SK-N-SH (cell line): ENCODE results near the gene PTPN4. TPM values are rescaled to one million over a fixed set of nuclear protein-coding genes. Genes with fewer than 3 reads are reported as not detected.

Experiments used
- CTCF ChIA-PET: fragments of 300-600, 350-600 bp; formaldehyde crosslinking; extraction: SDS; loops from one replicate; lab custom pipeline; 2021; lab: Yijun Ruan, JAX
- POLR2A ChIA-PET: fragments of 350-600 bp; sonication (Branson Sonifier 250); formaldehyde crosslinking; extraction: SDS; loops from one replicate; lab custom pipeline; 2020; ENCODE audit warnings: antibody characterized with exemption, inconsistent platforms; lab: Yijun Ruan, JAX
- DNase-seq: peaks from one replicate; pipeline ENCODE4 v3.0.0; 2012
- H2AFZ ChIP-seq: fragments of 200-600 bp; sonication (generic); 2 replicates; pipeline ENCODE4 v1.8.1; 2016; ENCODE audit warnings: antibody characterized with exemption, mild to moderate bottlenecking, low read depth
- H3F3A ChIP-seq: fragments of 200-600 bp; sonication (generic); replicated peaks from 2 replicates; pipeline ENCODE3; 2016; ENCODE audit warnings: antibody characterized with exemption, mild to moderate bottlenecking; ENCODE audit not compliant: insufficient read depth
- H3K27ac ChIP-seq, 2 experiments: fragments of 200-500 bp in 1 of 2; fragments of 200-600 bp in 1 of 2; sonication (Bioruptor generic) in 1 of 2; sonication (generic), shearing (Covaris generic) in 1 of 2; 2 replicates each; pipeline versions ENCODE4 v1.5.1 to v1.6.1; 2014 to 2016; ENCODE audit warnings: low read depth in 2 of 2, inconsistent platforms in 1 of 2, low read length in 1 of 2, mild to moderate bottlenecking in 1 of 2, mixed read lengths in 1 of 2
- H3K27me3 ChIP-seq: fragments of 200-600 bp; sonication (generic), shearing (Covaris generic); 2 replicates; pipeline ENCODE4 v1.6.1; 2016; ENCODE audit warnings: mixed run types; ENCODE audit not compliant: insufficient read depth
- H3K36me3 ChIP-seq, 2 experiments: fragments of 200-500 bp in 1 of 2; fragments of 200-600 bp in 1 of 2; sonication (Bioruptor generic) in 1 of 2; sonication (generic) in 1 of 2; replicated peaks in 1 of 2; 2 replicates each; pipeline versions ENCODE3 to v1.5.1; 2014 to 2016; ENCODE audit warnings: low read length in 1 of 2, mild to moderate bottlenecking in 1 of 2; ENCODE audit not compliant: insufficient read depth in 2 of 2, control insufficient read depth in 1 of 2
- H3K4me1 ChIP-seq, 2 experiments: fragments of 200-500 bp in 1 of 2; fragments of 200-600 bp in 1 of 2; sonication (Bioruptor generic) in 1 of 2; sonication (generic), shearing (Covaris generic) in 1 of 2; 2 replicates each; pipeline versions ENCODE4 v1.5.1 to v1.6.1; 2014 to 2016; ENCODE audit warnings: low read depth in 1 of 2, low read length in 1 of 2, mixed run types in 1 of 2; ENCODE audit not compliant: insufficient read depth in 2 of 2, control insufficient read depth in 1 of 2
- H3K4me2 ChIP-seq: fragments of 200-600 bp; sonication (generic), shearing (Covaris generic); 2 replicates; pipeline ENCODE4 v1.6.1; 2017; ENCODE audit warnings: mixed run types
- H3K4me3 ChIP-seq, 2 experiments: fragments of 200-500 bp in 1 of 2; fragments of 200-600 bp in 1 of 2; sonication (Bioruptor generic) in 1 of 2; sonication (generic), shearing (Covaris generic) in 1 of 2; 2 replicates each; pipeline versions ENCODE4 v1.5.1 to v1.8.1; 2014 to 2016; ENCODE audit warnings: low read depth in 2 of 2, inconsistent platforms in 1 of 2, low read length in 1 of 2, mild to moderate bottlenecking in 1 of 2, mixed read lengths in 1 of 2, moderate library complexity in 1 of 2
- H3K79me2 ChIP-seq: fragments of 200-600 bp; sonication (generic); 2 replicates; pipeline ENCODE4 v1.8.1; 2017; ENCODE audit warnings: mild to moderate bottlenecking; ENCODE audit not compliant: insufficient read depth
- H3K9ac ChIP-seq: fragments of 200-600 bp; sonication (generic); 2 replicates; pipeline ENCODE4 v1.6.1; 2017; ENCODE audit warnings: mixed run types
- H3K9me2 ChIP-seq: fragments of 200-600 bp; sonication (generic); 2 replicates; pipeline ENCODE4 v1.6.1; 2017; ENCODE audit warnings: mixed run types
- H3K9me3 ChIP-seq: fragments of 200-600 bp; sonication (generic); 2 replicates; pipeline ENCODE4 v1.6.1; 2017; ENCODE audit warnings: mixed run types, mild to moderate bottlenecking, moderate library complexity
- H4K20me1 ChIP-seq: fragments of 200-600 bp; sonication (generic); 2 replicates; pipeline ENCODE4 v1.6.1; 2017; ENCODE audit warnings: mild to moderate bottlenecking, mixed run types; ENCODE audit not compliant: insufficient read depth
- CHD2 ChIP-seq: fragments of 150-350 bp; IDR thresholded peaks from 2 replicates; pipeline ENCODE4 v1.6.1; 2018; ENCODE audit warnings: low read length; ENCODE audit not compliant: partially characterized antibody
- FOSL2 ChIP-seq: IDR thresholded peaks from 2 replicates; pipeline ENCODE4 v1.4.0; 2012; ENCODE audit warnings: low read depth, mild to moderate bottlenecking, moderate library complexity, borderline replicate concordance
- GATA2 ChIP-seq: sonication (generic); formaldehyde crosslinking; IDR thresholded peaks from 2 replicates; pipeline ENCODE4 v1.5.0; 2020; ENCODE audit warnings: mild to moderate bottlenecking, missing genetic modification reagents
- MAX ChIP-seq: IDR thresholded peaks from 2 replicates; pipeline ENCODE4 v1.4.0; 2012; ENCODE audit warnings: low read depth
- PBX3 ChIP-seq: IDR thresholded peaks from 2 replicates; pipeline ENCODE4; 2012
- RCOR1 ChIP-seq: fragments of 150-350 bp; IDR thresholded peaks from 2 replicates; pipeline ENCODE4 v1.6.1; 2017; ENCODE audit warnings: antibody characterized with exemption, low read length
- REST ChIP-seq: IDR thresholded peaks from 2 replicates; pipeline ENCODE4 v1.6.1; 2012; ENCODE audit warnings: mild to moderate bottlenecking, low read depth, low read length, moderate library complexity
- SMC3 ChIP-seq: IDR thresholded peaks from 2 replicates; pipeline ENCODE4 v1.6.1; 2012; ENCODE audit warnings: low read depth, low read length, improper control_type of control experiment
- USF2 ChIP-seq: fragments of 150-350 bp; IDR thresholded peaks from 2 replicates; pipeline ENCODE4 v1.6.1; 2017; ENCODE audit warnings: antibody characterized with exemption, low read length, low read depth, borderline replicate concordance
- WGBS: methylation state at CpG from one replicate; pipeline ENCODE4 v1.1.6; 2017; ENCODE audit warnings: low lambda C conversion rate; 5-methylcytosine and 5-hydroxymethylcytosine counted together
- polyA plus RNA-seq, 3 experiments: library from polyadenylated mRNA; depleted of rRNA; stranded (reverse); fragments of >200 nt; gene quantifications; 2 replicates each; pipeline ENCODE4 v1.2.3, GENCODE V29; 2012

PTPN4 gene
- polyA plus RNA-seq, 1 of the 3 experiments (the other 2 are of a cell fraction) = 6.2 TPM

- TF ChIP-seq FOSL2 (peak; percentile 64), MAX (no peak)
Measured at GRCh38 chr2:119756837-119757236, 2.9 kb upstream of the PTPN4 start (continued).

- H2AFZ ChIP-seq = peak overlapping the region; percentile 95
- no peaks in the 10 kb centered on the region for H3K36me3 ChIP-seq
- no peaks in the 10 kb centered on the region for H3K9me3 ChIP-seq
- no peak for DNase-seq
- WGBS = 52% methylated on average over 13 of the region's 13 CpGs
- POLR2A ChIA-PET = interaction anchor here (0.5 to 0.7 kb wide), 2 partner anchors 182 to 254 kb away, joined by 3 read pairs; partner anchors contain the start of gene EPB41L5
- peaks cover 6% of the 10 kb centered on the region in 2 experiments; a peak in 3 of 4 replicates for H3K4me1 ChIP-seq
- peak overlapping the region; percentile 82 to 91 for H3K27ac ChIP-seq
- H3K79me2 ChIP-seq = peaks cover 38% of the 10 kb centered on the region
- H4K20me1 ChIP-seq = peaks cover 7% of the 10 kb centered on the region; the same call in 1 of the 2 replicates
- TF ChIP-seq REST = no peak
- no peak for TF ChIP-seq PBX3
- TF ChIP-seq USF2 = no peak
- no peak for TF ChIP-seq CHD2
- TF ChIP-seq GATA2 (CRISPR knock-in tag) = no peak
- no peak for TF ChIP-seq RCOR1
- TF ChIP-seq SMC3 = no peak
- TF ChIP-seq FOSL2 = no peak
- peak overlapping the region; percentile 91 for H3K4me2 ChIP-seq
- no peaks in the 10 kb centered on the region for H3K9me2 ChIP-seq
- CTCF ChIA-PET = interaction anchor here (1.0 to 1.6 kb wide), 3 partner anchors 10 to 419 kb away, joined by 3 to 5 read pairs (median 3); no protein-coding TSS in a partner anchor
- no peaks in the 10 kb centered on the region for H3K27me3 ChIP-seq
- peaks cover 13% of the 10 kb centered on the region for H3F3A ChIP-seq
- H3K4me3 ChIP-seq = peak overlapping the region; percentile 92 to 95
- H3K9ac ChIP-seq = peak overlapping the region; percentile 83; the same call in 1 of the 2 replicates
Measured at GRCh38 chr2:119758881-119759450, 756 bp upstream of the PTPN4 start.
